ENCODE data around the gene ADCY3. TPM values are rescaled to one million over a fixed set of nuclear protein-coding genes. Genes with fewer than 3 reads are reported as not detected.

Gene ADCY3
- total and polyA plus RNA-seq, 9 of the 15 experiments (the other 6 are each of a cell fraction or from before 2014, with no cell fraction given) = 1.5 to 54.8 (median 26.3) TPM

DNA sequence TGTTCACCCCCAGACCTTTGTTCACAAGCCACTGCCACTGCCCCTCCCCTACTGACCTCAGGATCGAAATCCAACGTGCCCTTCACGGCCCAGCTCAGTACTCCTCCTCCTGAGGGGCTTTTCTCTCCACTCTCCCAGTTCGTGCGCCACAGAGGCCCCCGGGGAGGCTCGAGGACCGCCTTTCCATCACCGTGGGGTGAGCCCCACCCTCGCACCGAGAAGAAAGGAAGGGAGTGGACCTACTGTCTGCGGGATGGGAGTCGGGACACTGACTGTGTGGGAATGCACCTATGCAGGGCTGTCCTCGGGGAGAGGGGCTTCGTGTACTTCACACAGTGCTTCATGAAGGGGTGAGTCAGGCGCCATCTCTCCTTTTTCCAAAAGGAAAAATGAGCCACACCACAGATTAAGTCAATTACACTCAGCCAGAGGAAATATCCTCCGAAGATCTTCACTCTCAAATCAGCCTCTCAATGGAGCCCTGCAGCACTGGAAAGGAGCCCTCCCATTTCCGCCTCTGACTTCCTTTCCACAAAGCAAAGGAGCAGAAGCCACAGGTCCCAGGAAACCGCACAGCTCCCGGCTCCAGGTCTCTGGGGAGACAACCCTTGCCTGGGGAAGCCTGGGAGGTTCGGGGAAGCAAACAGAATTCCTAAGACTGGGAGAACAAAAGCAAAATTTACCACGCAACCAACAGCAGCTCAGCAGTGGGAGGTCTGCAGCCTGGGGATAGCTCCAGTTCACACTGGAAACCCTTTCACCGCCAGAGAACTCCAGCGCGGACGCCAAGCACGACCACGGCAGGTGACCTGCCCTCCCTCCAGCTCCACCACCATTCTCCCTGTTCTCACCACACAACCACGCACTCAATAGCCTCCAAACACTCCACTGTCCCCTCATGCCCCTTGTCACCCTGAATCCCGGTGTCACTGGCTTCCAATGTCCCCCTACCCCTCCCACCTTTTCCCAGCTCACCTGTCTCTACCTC, 21.6 kb downstream of the ADCY3 start:
- no peaks in the 10 kb centered on the region for H4K20me1 ChIP-seq (replicated peaks; ENCODE audit: control insufficient read depth, insufficient read depth, low read length)
- in situ Hi-C loops (cut with MboI) = no loop called here
- FAIRE-seq (no peak), ATAC-seq (no peak), DNase-seq (ENCODE audit: extremely low read depth in 1 of 4, low spot score in 3 of 4) (no peak)
- H3K27me3 ChIP-seq (ENCODE audit: control insufficient read depth in 2 of 2, insufficient read depth in 2 of 2, low read length in 2 of 2) = no peaks in the 10 kb centered on the region
- CTCF ChIA-PET (ENCODE audit: low intra/inter-chr PET ratio) = no interaction called here
- no peak overlapping the region for H3K27ac ChIP-seq (ENCODE audit: extremely low read depth, low read depth, low read length)
- H3K79me2 ChIP-seq (ENCODE audit: control insufficient read depth, insufficient read depth, low read length) = 0 out of 3 replicates have a peak, but pooled peaks cover 3% of the 10 kb centered on the region
- H3K4me3 ChIP-seq = no peak overlapping the region
- H3K9me3 ChIP-seq (replicated peaks; ENCODE audit: control insufficient read depth, insufficient read depth, low read depth, low read length) = peaks cover 17% of the 10 kb centered on the region
- no peaks in the 10 kb centered on the region for H3K4me1 ChIP-seq (replicated peaks in 1 of 2; ENCODE audit: control insufficient read depth in 2 of 2, insufficient read depth in 2 of 2, low read length in 2 of 2)
- no peak overlapping the region for H2AFZ ChIP-seq (ENCODE audit: low read depth, low read length)
- no peak for TF ChIP-seq TAF15 (IDR thresholded peaks at IDR 0.05; ENCODE audit: low read depth, low read length)
- TF ChIP-seq GTF2A2 (tag; IDR thresholded peaks at IDR 0.05) = no peak
- no peak for TF ChIP-seq KLF10 (CRISPR knock-in tag; IDR thresholded peaks at IDR 0.05)
- no peak for TF ChIP-seq POLR2A (conservative IDR thresholded peaks at IDR 0.05)
- TF ChIP-seq BMI1 (IDR thresholded peaks at IDR 0.05; ENCODE audit: low read length) = no peak
- H3K9ac ChIP-seq (ENCODE audit: insufficient read depth in 1 of 2, low read depth in 2 of 2, low read length in 2 of 2) = no peak overlapping the region
- H3K4me2 ChIP-seq (ENCODE audit: insufficient read depth, low read length) = no peak overlapping the region
- no peaks in the 10 kb centered on the region for H3K9me1 ChIP-seq (ENCODE audit: control insufficient read depth, insufficient read depth, low read length)
- H3K36me3 ChIP-seq (ENCODE audit: control insufficient read depth, insufficient read depth, low read length) = peaks cover 40% of the 10 kb centered on the region
- intact Hi-C loops (cut with micrococcal nuclease) = no loop called here
- WGBS (ENCODE audit: insufficient coverage, low coverage, missing lambda C conversion rate) = 92% methylated on average over 30 of the region's 30 CpGs
- POLR2A ChIA-PET = interaction anchor here (0.6 kb wide), 1 partner anchor 313 kb away, joined by 3 read pairs; no protein-coding TSS in a partner anchor
- BruUV-seq (replicated peaks) = no TSS peak

DNA sequence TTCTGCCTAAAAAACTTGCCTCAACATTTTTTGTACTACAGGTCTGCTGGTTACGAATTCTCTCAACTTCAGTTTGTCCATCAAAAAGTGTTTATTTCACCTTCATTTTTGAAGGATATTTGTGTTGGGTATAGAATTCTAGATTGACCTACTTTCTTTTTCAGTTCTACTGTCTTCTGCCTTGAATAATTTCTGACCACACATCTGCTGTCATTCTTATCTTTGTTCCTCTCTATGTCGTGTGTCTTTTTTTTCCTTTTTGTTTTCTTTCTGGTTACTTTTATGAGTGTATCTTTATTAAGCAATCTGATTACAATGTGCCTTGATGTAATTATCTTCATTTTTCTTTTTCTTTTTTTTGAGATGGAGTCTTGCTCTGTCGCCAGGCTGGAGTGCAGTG, 25.3 kb downstream of the ADCY3 start:
- POLR2A ChIA-PET = no interaction called here
- H3K4me1 ChIP-seq (replicated peaks in 1 of 2; ENCODE audit: control insufficient read depth in 2 of 2, insufficient read depth in 2 of 2, low read length in 2 of 2) = no peaks in the 10 kb centered on the region
- 76% methylated on average over 3 of the region's 3 CpGs for WGBS (ENCODE audit: insufficient coverage, low coverage, missing lambda C conversion rate)
- intact Hi-C loops (cut with micrococcal nuclease) (no loop called here), in situ Hi-C loops (cut with MboI) (no loop called here)
- peaks cover 17% of the 10 kb centered on the region for H3K9me3 ChIP-seq (replicated peaks; ENCODE audit: control insufficient read depth, insufficient read depth, low read depth, low read length)
- no peak for DNase-seq (ENCODE audit: extremely low read depth in 1 of 4, low spot score in 3 of 4)
- H2AFZ ChIP-seq (ENCODE audit: low read depth, low read length) = no peak overlapping the region
- CTCF ChIA-PET (ENCODE audit: low intra/inter-chr PET ratio) = no interaction called here
- no peak overlapping the region for H3K4me2 ChIP-seq (ENCODE audit: insufficient read depth, low read length)
- H3K27ac ChIP-seq (ENCODE audit: extremely low read depth, low read depth, low read length) = no peak overlapping the region
- H3K4me3 ChIP-seq = no peak overlapping the region
- H4K20me1 ChIP-seq (replicated peaks; ENCODE audit: control insufficient read depth, insufficient read depth, low read length) = no peaks in the 10 kb centered on the region
- no peak overlapping the region for H3K9ac ChIP-seq (ENCODE audit: insufficient read depth in 1 of 2, low read depth in 2 of 2, low read length in 2 of 2)
- peak; percentile 62 for FAIRE-seq
- BruUV-seq (replicated peaks) = no TSS peak
- H3K9me1 ChIP-seq (ENCODE audit: control insufficient read depth, insufficient read depth, low read length) = no peaks in the 10 kb centered on the region
- H3K36me3 ChIP-seq (ENCODE audit: control insufficient read depth, insufficient read depth, low read length) = peaks cover 29% of the 10 kb centered on the region
- H3K79me2 ChIP-seq (ENCODE audit: control insufficient read depth, insufficient read depth, low read length) = 0 out of 3 replicates have a peak, but pooled peaks cover 3% of the 10 kb centered on the region
- no peak for ATAC-seq
- H3K27me3 ChIP-seq (ENCODE audit: control insufficient read depth in 2 of 2, insufficient read depth in 2 of 2, low read length in 2 of 2) = no peaks in the 10 kb centered on the region
- TF ChIP-seq DNMT1 (IDR thresholded peaks at IDR 0.05) (no peak), ZC3H4 (CRISPR knock-in tag; IDR thresholded peaks at IDR 0.05; ENCODE audit: borderline replicate concordance) (no peak), NFATC3 (IDR thresholded peaks at IDR 0.05) (peak; percentile 43; the same call in 1 of the 2 replicates), TRIM28 (IDR thresholded peaks at IDR 0.05) (peak; percentile 99), EHMT2 (IDR thresholded peaks at IDR 0.05) (peak; percentile 82), POU5F1 (IDR thresholded peaks at IDR 0.05; ENCODE audit: borderline replicate concordance, low read depth, low read length, partially characterized antibody) (no peak)
- TF ChIP-seq, protein P1, sequence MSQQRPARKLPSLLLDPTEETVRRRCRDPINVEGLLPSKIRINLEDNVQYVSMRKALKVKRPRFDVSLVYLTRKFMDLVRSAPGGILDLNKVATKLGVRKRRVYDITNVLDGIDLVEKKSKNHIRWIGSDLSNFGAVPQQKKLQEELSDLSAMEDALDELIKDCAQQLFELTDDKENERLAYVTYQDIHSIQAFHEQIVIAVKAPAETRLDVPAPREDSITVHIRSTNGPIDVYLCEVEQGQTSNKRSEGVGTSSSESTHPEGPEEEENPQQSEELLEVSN (IDR thresholded peaks at IDR 0.05; ENCODE audit: borderline replicate concordance in 1 of 2, extremely low read depth in 1 of 2, insufficient read depth in 1 of 2, insufficient read length in 1 of 2, low read depth in 1 of 2, low read length in 1 of 2, poor library complexity in 1 of 2, severe bottlenecking in 1 of 2) = no peak
- TF ChIP-seq, protein P2, sequence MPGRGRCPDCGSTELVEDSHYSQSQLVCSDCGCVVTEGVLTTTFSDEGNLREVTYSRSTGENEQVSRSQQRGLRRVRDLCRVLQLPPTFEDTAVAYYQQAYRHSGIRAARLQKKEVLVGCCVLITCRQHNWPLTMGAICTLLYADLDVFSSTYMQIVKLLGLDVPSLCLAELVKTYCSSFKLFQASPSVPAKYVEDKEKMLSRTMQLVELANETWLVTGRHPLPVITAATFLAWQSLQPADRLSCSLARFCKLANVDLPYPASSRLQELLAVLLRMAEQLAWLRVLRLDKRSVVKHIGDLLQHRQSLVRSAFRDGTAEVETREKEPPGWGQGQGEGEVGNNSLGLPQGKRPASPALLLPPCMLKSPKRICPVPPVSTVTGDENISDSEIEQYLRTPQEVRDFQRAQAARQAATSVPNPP (IDR thresholded peaks at IDR 0.05; ENCODE audit: borderline replicate concordance, insufficient read depth, insufficient read length) = no peak
